ENCODE data around the gene TNKS1BP1. TPM values are rescaled to one million over a fixed set of nuclear protein-coding genes. Genes with fewer than 3 reads are reported as not detected.

TNKS1BP1 gene
- total and polyA plus RNA-seq, 9 of the 15 experiments (the other 6 are each of a cell fraction or from before 2014, with no cell fraction given) = 1.1 to 47.2 (median 10.9) TPM

DNA sequence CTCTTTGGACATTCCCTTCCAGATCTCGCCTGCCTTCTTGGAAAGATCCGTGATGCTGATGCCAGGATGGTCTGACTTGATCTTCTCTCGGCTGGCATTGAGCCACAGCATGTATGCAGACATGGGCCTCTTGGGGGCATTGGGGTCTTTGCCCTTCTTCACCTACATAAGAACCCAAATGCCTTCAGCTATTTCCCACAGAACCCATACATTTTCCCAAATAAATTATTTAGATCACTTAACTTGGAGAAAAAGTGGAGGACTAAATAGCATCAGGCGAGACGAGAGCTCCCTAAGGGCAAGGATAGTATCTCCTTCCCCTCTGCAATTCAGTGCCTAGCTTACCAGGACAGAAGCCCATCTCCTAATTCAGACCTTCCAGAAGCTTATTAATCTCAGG is 3.0 kb upstream of the TNKS1BP1 start (continued):
- TF ChIP-seq TSHZ1 (CRISPR knock-in tag; IDR thresholded peaks at IDR 0.05) (no peak), GATAD2A (IDR thresholded peaks at IDR 0.05) (no peak), ATF7 (IDR thresholded peaks at IDR 0.05) (no peak), ZNF764 (CRISPR knock-in tag; IDR thresholded peaks at IDR 0.05; ENCODE audit: low read depth) (no peak), KLF1 (tag; IDR thresholded peaks at IDR 0.05) (no peak), TAF1 (IDR thresholded peaks at IDR 0.05; ENCODE audit: control insufficient read depth, extremely low read depth, insufficient read depth, low read length, severe bottlenecking) (no peak), AFF1 (IDR thresholded peaks at IDR 0.05; ENCODE audit: low read depth in 1 of 2, partially characterized antibody in 2 of 2) (no peak), OTX1 (CRISPR knock-in tag; IDR thresholded peaks at IDR 0.05) (no peak), ZC3H11A (IDR thresholded peaks at IDR 0.05; ENCODE audit: low read depth, low read length) (no peak), KDM1A (IDR thresholded peaks at IDR 0.05) (no peak), ZNF699 (CRISPR knock-in tag; IDR thresholded peaks at IDR 0.05; ENCODE audit: insufficient replicate concordance) (no peak)

Data from K562 (cell line).